T-helper 2 cell treated with Interferon-gamma antibody and Interleukin-4, amounts not matched to agents 5 μg/mL and 100 μg/mL, for 36 hours (primary cell): ENCODE data around the gene NYNRIN.
"Not testable (repeated sequence)": the region's sequence is repeated elsewhere in the genome, so short reads cannot be mapped to it uniquely, and the experiment has no call there.

ENCODE experiments used
- DNase-seq: peaks from one replicate; pipeline ENCODE4 v3.0.0; 2021; ENCODE audit warnings: low spot score
- H3K27ac Mint-ChIP-seq: one replicate; pipeline ENCODE4 v1.8.0; 2021; ENCODE audit warnings: mild to moderate bottlenecking, mixed read lengths
- H3K27me3 Mint-ChIP-seq: one replicate; pipeline ENCODE4 v1.8.0; 2021; ENCODE audit warnings: low read depth, mixed read lengths
- H3K36me3 Mint-ChIP-seq: one replicate; pipeline ENCODE4 v1.8.0; 2021; ENCODE audit warnings: low read depth, mixed read lengths
- H3K4me1 Mint-ChIP-seq: one replicate; pipeline ENCODE4 v1.8.0; 2021; ENCODE audit warnings: low read depth, mixed read lengths
- H3K4me3 Mint-ChIP-seq: one replicate; pipeline ENCODE4 v1.8.0; 2022; ENCODE audit warnings: mild to moderate bottlenecking, moderate library complexity, mixed read lengths
- H3K9me3 Mint-ChIP-seq: one replicate; pipeline ENCODE4 v1.8.0; 2021; ENCODE audit warnings: mixed read lengths

Gene NYNRIN

GRCh38 chr14:24366413-24366720, 32.4 kb upstream of the NYNRIN start:
- no peak for DNase-seq
- Mint-ChIP-seq H3K9me3 (no peaks in the 10 kb centered on the region), H3K36me3 (no peaks in the 10 kb centered on the region), H3K4me1 (peaks cover 18% of the 10 kb centered on the region), H3K4me3 (no peak overlapping the region), H3K27me3 (peaks cover 65% of the 10 kb centered on the region), H3K27ac (no peak overlapping the region)

DNA sequence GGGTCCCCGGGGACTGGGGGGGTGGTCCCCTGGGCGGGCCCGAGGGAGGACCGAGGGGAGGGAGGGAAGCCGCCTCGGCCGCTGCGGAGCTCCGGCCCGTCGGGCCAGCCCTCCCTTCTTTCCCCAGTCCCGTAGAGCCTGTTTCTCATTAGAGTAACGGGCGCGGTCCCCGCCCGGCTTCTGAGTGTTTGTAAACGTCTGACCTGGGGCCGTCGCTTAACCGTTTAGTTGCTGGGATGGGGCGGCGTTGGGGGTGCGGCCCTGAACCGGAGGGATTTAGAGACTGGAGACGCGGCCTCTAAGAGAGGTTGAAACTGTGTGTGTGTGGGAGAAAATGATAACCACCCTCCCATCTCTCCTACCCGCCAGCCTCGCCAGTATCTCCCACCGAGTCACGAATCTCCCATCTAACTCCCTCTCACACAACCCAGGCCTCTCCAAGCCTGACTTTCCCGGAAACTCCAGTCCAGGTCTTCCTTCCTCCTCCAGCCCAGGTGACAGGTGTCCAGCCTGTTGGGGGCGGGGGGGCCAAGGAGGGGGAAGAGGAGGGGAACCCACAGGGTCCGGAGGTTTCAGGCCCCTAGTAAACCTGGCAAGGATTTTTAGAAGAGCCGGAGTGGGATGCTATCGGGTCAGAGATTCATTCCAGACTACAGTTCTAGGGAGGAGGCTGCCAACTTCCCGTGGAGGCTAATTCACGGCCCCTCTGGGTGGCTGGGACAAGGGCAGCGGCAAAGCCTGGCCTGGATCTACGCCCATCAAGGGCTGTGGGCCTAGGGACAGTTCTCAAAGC, 31.9 kb upstream of the NYNRIN start:
- Mint-ChIP-seq H3K36me3 (no peaks in the 10 kb centered on the region), H3K4me1 (peaks cover 18% of the 10 kb centered on the region), H3K9me3 (no peaks in the 10 kb centered on the region), H3K27me3 (peaks cover 62% of the 10 kb centered on the region), H3K27ac (no peak overlapping the region), H3K4me3 (peak overlapping the region; percentile 27)
- no peak for DNase-seq

DNA sequence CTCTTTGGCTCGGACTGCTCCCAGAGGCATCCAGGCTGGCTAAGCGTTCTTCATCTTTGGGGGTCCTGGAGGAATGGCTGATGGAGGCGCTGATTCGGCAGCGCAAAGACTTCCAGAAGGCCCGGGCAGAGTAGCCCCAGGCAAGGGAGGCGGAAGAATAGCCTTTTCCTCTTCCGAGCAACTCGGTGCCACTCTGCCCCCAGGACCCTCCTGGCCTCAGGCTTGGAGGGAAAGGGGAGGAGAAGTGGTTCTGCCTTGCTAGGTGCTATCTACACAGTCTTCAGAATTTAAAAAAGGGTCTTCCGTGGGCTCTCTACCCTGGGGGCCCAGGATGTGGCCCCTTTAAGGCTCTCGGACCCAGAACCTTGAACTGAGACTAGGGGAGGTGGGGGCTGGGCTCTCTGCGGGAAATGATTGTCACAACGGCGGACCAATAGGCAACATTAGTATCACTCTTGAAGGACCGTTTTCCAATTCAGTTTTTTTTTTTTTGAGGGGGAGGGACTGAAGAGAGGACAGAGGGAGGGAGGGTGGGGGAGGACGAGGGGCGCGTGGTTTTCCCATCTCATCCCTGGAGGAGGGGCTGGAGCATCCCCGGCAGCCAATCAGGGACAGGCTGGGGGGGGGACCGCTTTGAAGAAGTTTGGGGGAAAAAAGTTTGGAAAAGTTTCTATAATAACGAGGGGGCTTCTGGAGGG, 31.1 kb upstream of the NYNRIN start, which contains the start of gene NFATC4:
NFATC4 (plus strand) TSS at position 671 of the 698 bp plus-strand sequence. CDS start 157 bp downstream, outside the sequence.
- Mint-ChIP-seq H3K36me3 (no peaks in the 10 kb centered on the region), H3K4me1 (peaks cover 18% of the 10 kb centered on the region), H3K27ac (no peak within 1 kb of the TSS), H3K9me3 (no peaks in the 10 kb centered on the region), H3K4me3 (peak within 1 kb of the TSS; percentile 48), H3K27me3 (peaks cover 60% of the 10 kb centered on the region)
- no peak for DNase-seq

DNA sequence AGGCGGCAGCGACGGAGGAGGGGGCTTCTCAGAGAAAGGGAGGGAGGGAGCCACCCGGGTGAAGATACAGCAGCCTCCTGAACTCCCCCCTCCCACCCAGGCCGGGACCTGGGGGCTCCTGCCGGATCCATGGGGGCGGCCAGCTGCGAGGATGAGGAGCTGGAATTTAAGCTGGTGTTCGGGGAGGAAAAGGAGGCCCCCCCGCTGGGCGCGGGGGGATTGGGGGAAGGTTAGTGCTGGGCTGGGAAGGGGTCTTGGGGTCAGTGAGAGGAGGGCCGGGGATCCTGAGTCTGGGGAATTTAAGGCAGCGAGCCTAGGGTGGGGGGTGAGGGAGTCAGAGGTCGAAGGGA, 30.6 kb upstream of the NYNRIN start:
- Mint-ChIP-seq H3K27ac (no peak overlapping the region), H3K4me1 (peaks cover 18% of the 10 kb centered on the region), H3K4me3 (no peak overlapping the region), H3K36me3 (no peaks in the 10 kb centered on the region), H3K9me3 (no peaks in the 10 kb centered on the region), H3K27me3 (peaks cover 55% of the 10 kb centered on the region)
- no peak for DNase-seq

GRCh38 chr14:24368562-24369252, 30.1 kb upstream of the NYNRIN start:
- no peaks in the 10 kb centered on the region for H3K36me3 Mint-ChIP-seq
- H3K4me1 Mint-ChIP-seq: peaks cover 18% of the 10 kb centered on the region
- no peak overlapping the region for H3K27ac Mint-ChIP-seq
- H3K9me3 Mint-ChIP-seq: no peaks in the 10 kb centered on the region
- peaks cover 50% of the 10 kb centered on the region for H3K27me3 Mint-ChIP-seq
- no peak overlapping the region for H3K4me3 Mint-ChIP-seq
- no peak for DNase-seq

GRCh38 chr14:24369463-24369862, 29.3 kb upstream of the NYNRIN start:
- Mint-ChIP-seq H3K36me3 (no peaks in the 10 kb centered on the region), H3K27me3 (peaks cover 50% of the 10 kb centered on the region), H3K4me1 (peaks cover 18% of the 10 kb centered on the region), H3K27ac (no peak overlapping the region), H3K9me3 (no peaks in the 10 kb centered on the region), H3K4me3 (no peak overlapping the region)
- DNase-seq: no peak

- Mint-ChIP-seq H3K4me3 (no peak overlapping the region), H3K4me1 (peaks cover 18% of the 10 kb centered on the region), H3K36me3 (no peaks in the 10 kb centered on the region), H3K27me3 (peaks cover 47% of the 10 kb centered on the region), H3K9me3 (no peaks in the 10 kb centered on the region), H3K27ac (no peak overlapping the region)
- no peak for DNase-seq
Measured at GRCh38 chr14:24369907-24370687, 28.7 kb upstream of the NYNRIN start.

- no peak for DNase-seq
- Mint-ChIP-seq H3K9me3 (no peaks in the 10 kb centered on the region), H3K4me1 (peaks cover 13% of the 10 kb centered on the region), H3K27me3 (peaks cover 45% of the 10 kb centered on the region), H3K27ac (no peak overlapping the region), H3K36me3 (no peaks in the 10 kb centered on the region), H3K4me3 (no peak overlapping the region)
Measured at GRCh38 chr14:24370748-24371147, 28.1 kb upstream of the NYNRIN start.

- not testable (repeated sequence) for DNase-seq, H3K36me3 Mint-ChIP-seq, H3K27ac Mint-ChIP-seq, H3K9me3 Mint-ChIP-seq, H3K4me3 Mint-ChIP-seq, H3K4me1 Mint-ChIP-seq
- H3K27me3 Mint-ChIP-seq: peaks cover 39% of the 10 kb centered on the region
Measured at GRCh38 chr14:24371605-24372004, 27.2 kb upstream of the NYNRIN start.

GRCh38 chr14:24372701-24373416, 25.9 kb upstream of the NYNRIN start:
- Mint-ChIP-seq H3K9me3 (no peaks in the 10 kb centered on the region), H3K4me3 (no peak overlapping the region), H3K27me3 (peaks cover 27% of the 10 kb centered on the region), H3K4me1 (peaks cover 1% of the 10 kb centered on the region), H3K27ac (no peak overlapping the region), H3K36me3 (no peaks in the 10 kb centered on the region)
- no peak for DNase-seq

DNA sequence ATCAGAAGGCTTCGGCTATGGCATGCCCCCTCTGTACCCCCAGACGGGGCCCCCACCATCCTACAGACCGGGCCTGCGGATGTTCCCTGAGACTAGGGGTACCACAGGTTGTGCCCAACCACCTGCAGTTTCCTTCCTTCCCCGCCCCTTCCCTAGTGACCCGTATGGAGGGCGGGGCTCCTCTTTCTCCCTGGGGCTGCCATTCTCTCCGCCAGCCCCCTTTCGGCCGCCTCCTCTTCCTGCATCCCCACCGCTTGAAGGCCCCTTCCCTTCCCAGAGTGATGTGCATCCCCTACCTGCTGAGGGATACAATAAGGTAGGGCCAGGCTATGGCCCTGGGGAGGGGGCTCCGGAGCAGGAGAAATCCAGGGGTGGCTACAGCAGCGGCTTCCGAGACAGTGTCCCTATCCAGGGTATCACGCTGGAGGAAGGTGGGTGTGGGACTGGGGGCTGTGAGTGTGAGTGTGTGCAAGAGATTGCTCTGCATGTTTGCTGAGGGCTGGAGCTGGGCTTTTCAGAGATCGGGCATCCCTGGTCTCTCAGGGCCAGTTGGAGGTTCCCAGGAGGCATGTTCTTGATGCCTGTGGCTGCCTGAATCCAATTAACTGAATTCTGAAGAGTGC, 22.2 kb upstream of the NYNRIN start:
- Mint-ChIP-seq H3K27ac (no peak overlapping the region), H3K4me3 (no peak overlapping the region), H3K27me3 (peaks cover 9% of the 10 kb centered on the region), H3K9me3 (no peaks in the 10 kb centered on the region), H3K36me3 (no peaks in the 10 kb centered on the region), H3K4me1 (no peaks in the 10 kb centered on the region)
- DNase-seq: no peak

DNA sequence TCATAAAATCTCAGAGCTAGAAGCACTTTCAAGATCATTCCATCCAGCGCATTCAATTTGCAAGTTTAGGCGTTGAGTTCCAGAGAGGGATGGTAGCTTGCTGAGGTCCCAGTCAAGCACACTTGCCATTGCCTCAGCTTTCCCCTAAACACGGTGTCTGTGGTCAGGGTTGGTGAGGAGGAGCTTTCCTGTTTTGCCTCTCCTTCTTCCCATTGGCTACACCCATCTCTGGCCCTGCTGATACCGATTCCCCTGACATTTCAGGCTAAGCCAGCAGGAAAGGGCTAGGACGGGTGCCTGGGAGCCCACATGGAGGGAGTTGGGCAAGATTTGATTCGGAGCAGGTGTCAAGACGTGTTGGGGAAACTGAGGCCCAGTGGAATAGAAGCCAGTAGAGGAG, 21.7 kb upstream of the NYNRIN start:
- Mint-ChIP-seq H3K36me3 (no peaks in the 10 kb centered on the region), H3K9me3 (no peaks in the 10 kb centered on the region), H3K4me1 (no peaks in the 10 kb centered on the region)

GRCh38 chr14:24377657-24378056, 21.1 kb upstream of the NYNRIN start:
- Mint-ChIP-seq H3K9me3 (no peaks in the 10 kb centered on the region), H3K36me3 (no peaks in the 10 kb centered on the region), H3K27me3 (peaks cover 8% of the 10 kb centered on the region), H3K4me3 (no peak overlapping the region), H3K4me1 (no peaks in the 10 kb centered on the region), H3K27ac (no peak overlapping the region)
- DNase-seq: no peak

More for the DNA sequence above, 21.7 kb upstream of the NYNRIN start:
- no peak overlapping the region for H3K4me3 Mint-ChIP-seq
- DNase-seq: no peak
- no peak overlapping the region for H3K27ac Mint-ChIP-seq
- peaks cover 8% of the 10 kb centered on the region for H3K27me3 Mint-ChIP-seq
